GM18520 (cell line): ENCODE results near the gene CAMK2B.

Experiments used
- ATAC-seq: cut with Tn5 transposase; IDR thresholded peaks from one replicate; pipeline ENCODE4 v1.9.1; 2021; ENCODE audit not compliant: unreplicated experiment

Gene CAMK2B

GRCh38 chr7:44325201-44325671 lies at the start of gene CAMK2B:
CAMK2B (minus strand) TSS chr7:44325594; CDS start chr7:44325421, 173 bp downstream.
- no peak for ATAC-seq

GRCh38 chr7:44374007-44374763 lies 48.8 kb upstream of the CAMK2B start:
- no peak for ATAC-seq

GRCh38 chr7:44373418-44373740 lies 48.0 kb upstream of the CAMK2B start:
- no peak for ATAC-seq

- no peak for ATAC-seq
Observed at GRCh38 chr7:44372560-44373417, 47.4 kb upstream of the CAMK2B start.

DNA sequence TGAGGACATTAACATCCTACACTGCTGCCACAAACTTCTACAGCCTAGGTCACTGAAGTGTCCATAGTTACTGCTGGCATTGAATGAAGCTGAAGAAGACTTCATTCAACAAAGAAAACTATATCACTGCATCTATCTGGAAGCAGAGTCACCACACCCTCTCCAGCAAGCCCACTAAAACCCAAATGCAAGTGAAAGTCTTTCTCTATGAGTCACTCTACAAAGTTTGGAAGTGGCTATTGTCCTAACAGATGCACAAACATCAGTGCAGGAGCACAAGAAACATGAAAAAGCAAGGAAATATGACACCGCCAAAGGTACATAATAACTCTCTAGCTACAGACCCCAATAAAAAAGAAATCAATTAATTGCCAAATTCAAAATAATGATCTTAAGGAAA lies 43.5 kb upstream of the CAMK2B start:
- no peak for ATAC-seq

- ATAC-seq, result no peak
Observed at GRCh38 chr7:44368455-44368854, 43.1 kb upstream of the CAMK2B start.

- no peak for ATAC-seq
Observed at GRCh38 chr7:44367475-44368043, 42.2 kb upstream of the CAMK2B start.

DNA sequence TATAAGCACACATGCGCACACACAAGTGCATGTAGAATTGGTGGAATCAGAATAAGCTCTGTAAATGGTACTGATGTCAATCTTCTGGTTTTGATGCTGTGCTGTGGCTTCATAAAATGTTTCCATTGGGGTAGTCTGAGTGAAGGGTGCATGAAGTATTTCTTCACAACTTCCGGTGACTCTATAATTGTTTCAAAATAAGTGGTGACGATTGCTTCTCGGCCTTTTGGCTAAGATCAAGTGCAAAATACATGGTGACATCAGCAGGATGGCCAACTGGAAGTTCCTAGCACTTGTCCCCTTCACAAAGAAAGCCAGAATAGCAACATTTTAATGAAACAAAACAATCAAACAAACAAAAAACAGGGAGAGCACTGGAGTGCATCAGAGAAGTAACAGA lies 41.6 kb upstream of the CAMK2B start:
- ATAC-seq, result no peak

- ATAC-seq, result no peak
Observed at GRCh38 chr7:44353668-44354067, 28.3 kb upstream of the CAMK2B start.

- ATAC-seq, result no peak
Observed at GRCh38 chr7:44348851-44349781, 23.7 kb upstream of the CAMK2B start.

GRCh38 chr7:44348300-44348699 lies 22.9 kb upstream of the CAMK2B start:
- ATAC-seq, result no peak

DNA sequence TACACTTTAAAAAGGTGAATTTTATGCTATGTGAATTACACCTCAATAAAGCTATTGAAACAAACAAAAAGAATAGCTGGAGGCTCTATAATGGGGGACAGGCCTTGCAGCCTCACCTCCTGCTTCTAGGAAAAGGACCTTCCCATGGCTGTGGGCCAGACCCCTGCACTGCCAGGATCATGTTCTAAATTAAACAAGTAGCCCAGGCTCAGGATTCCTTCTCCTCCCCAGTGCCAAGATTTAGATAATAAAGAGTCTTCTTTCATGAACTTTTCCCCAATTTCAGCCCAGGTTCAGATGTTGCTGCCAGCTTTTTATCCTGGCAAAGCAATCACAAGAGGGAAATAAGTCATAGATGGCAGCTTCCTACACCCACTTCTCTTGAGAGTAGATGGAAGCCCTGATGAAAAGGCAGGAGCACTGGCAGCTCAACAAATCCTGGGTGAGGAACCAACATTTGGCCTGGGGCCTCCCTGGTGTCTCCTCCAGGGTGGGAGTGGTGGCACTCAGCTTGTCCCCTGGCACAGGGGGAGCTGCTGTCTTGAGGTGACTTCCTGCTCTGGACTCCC lies 22.2 kb upstream of the CAMK2B start:
- no peak for ATAC-seq

- ATAC-seq, result no peak
Observed at GRCh38 chr7:44346063-44346462, 20.7 kb upstream of the CAMK2B start.

GRCh38 chr7:44341401-44341800 lies 16.0 kb upstream of the CAMK2B start:
- no peak for ATAC-seq

- peak; percentile 53 for ATAC-seq
Observed at GRCh38 chr7:44338600-44338999, 13.2 kb upstream of the CAMK2B start.

DNA sequence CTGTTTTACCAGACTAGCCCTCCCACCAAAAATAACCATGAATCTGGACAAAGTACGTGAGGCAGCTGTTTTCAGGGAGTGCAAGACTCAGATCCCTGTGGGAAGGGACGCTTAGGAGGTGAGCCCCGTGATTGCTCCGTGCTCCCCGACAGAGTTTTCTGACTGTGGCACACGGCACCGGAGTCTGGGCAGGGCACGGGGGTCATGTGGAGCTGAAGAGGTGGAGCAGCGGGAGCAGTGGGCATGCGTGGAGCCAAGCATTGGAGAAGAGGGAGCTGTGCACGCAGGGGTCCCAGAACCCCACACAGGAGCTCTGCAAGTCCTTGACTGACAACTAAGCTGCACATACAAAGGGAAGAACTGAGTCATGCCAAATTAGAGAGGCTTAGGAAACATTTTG lies 11.1 kb upstream of the CAMK2B start:
- no peak for ATAC-seq

DNA sequence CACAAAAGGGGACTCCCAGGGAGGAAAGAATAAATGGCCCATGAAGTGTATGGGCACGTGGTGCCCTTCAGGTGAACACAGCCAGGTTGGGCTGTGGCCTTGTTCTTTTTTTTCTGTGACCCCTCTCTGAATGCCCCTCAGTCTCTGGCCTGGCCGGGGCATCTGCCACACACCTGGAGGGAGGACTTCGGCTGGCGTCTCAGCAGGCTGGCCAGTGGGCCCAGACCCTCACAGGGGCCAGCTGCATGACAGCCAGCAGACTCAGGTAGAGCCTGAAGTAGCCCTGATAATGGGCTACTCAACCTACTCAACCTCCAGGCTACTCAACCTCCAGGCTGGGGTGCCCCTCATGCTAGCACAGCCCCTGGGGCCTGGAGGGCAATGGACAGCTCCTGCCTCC lies 9.8 kb upstream of the CAMK2B start:
- no peak for ATAC-seq

GRCh38 chr7:44334734-44335097 lies 9.3 kb upstream of the CAMK2B start:
- ATAC-seq, result no peak

- ATAC-seq, result no peak
Observed at GRCh38 chr7:44333911-44334733, 8.7 kb upstream of the CAMK2B start.

GRCh38 chr7:44331682-44332081 lies 6.3 kb upstream of the CAMK2B start:
- ATAC-seq, result no peak
